Measurements from ENCODE around the gene LPP. TPM values are rescaled to one million over a fixed set of nuclear protein-coding genes. Genes with fewer than 3 reads are reported as not detected.
A peak's percentile ranks its signal among the peaks of the same experiment; 100 is the strongest.

LPP gene
- total RNA-seq, 1 donor from 2014 or later, result 62.1 TPM

- DNase-seq, result no peak
Measured at GRCh38 chr3:188272481-188273372, 118.8 kb downstream of the LPP start.

GRCh38 chr3:188274249-188274915 is 120.4 kb downstream of the LPP start:
- DNase-seq, result no peak

GRCh38 chr3:188276375-188276774 is 122.4 kb downstream of the LPP start:
- DNase-seq, result no peak

- no peak for DNase-seq
Measured at GRCh38 chr3:188278717-188279324, 124.9 kb downstream of the LPP start.

- DNase-seq, result peak; percentile 59
Measured at GRCh38 chr3:188279502-188280335, 125.8 kb downstream of the LPP start.

GRCh38 chr3:188280627-188281026 is 126.7 kb downstream of the LPP start:
- no peak for DNase-seq

GRCh38 chr3:188282871-188283270 is 128.9 kb downstream of the LPP start:
- DNase-seq, result no peak

- DNase-seq, result no peak
Measured at GRCh38 chr3:188283347-188283746, 129.4 kb downstream of the LPP start.

GRCh38 chr3:188284455-188285212 is 130.7 kb downstream of the LPP start:
- no peak for DNase-seq

- no peak for DNase-seq
Measured at GRCh38 chr3:188286087-188286513, 132.1 kb downstream of the LPP start.

- no peak for DNase-seq
Measured at GRCh38 chr3:188287339-188287738, 133.4 kb downstream of the LPP start.

- DNase-seq, result no peak
Measured at GRCh38 chr3:188287762-188288505, 134.0 kb downstream of the LPP start.

GRCh38 chr3:188292251-188292650 is 138.3 kb downstream of the LPP start:
- DNase-seq, result no peak

- DNase-seq, result no peak
Measured at GRCh38 chr3:188292827-188293226, 138.9 kb downstream of the LPP start.

- no peak for DNase-seq
Measured at GRCh38 chr3:188294113-188294512, 140.2 kb downstream of the LPP start.

- DNase-seq, result peak; percentile 14
Measured at GRCh38 chr3:188294823-188295487, 141.0 kb downstream of the LPP start.

- no peak for DNase-seq
Measured at GRCh38 chr3:188295876-188296275, 141.9 kb downstream of the LPP start.

- DNase-seq, result no peak
Measured at GRCh38 chr3:188296761-188297612, 143.0 kb downstream of the LPP start.

GRCh38 chr3:188298585-188298984 is 144.6 kb downstream of the LPP start:
- DNase-seq, result no peak
